ENCODE results near the gene RPL22L1.
"Not testable (repeated sequence)": the region's sequence is repeated elsewhere in the genome, so short reads cannot be mapped to it uniquely, and the experiment has no call there.

The RPL22L1 gene

GRCh38 chr3:170889630-170890029 lies 19.6 kb upstream of the RPL22L1 start:
- no peak for TF ChIP-seq CTCF (conservative IDR thresholded peaks at IDR 0.05; ENCODE audit: low read depth, low read length)
- H3K27ac ChIP-seq: no peak overlapping the region

GRCh38 chr3:170889132-170889531 lies 19.1 kb upstream of the RPL22L1 start:
- H3K4me1 ChIP-seq (ENCODE audit: low read depth, poor library complexity, severe bottlenecking): no peaks in the 10 kb centered on the region
- no peak overlapping the region for H2AFZ ChIP-seq (ENCODE audit: low read depth)
- H4K20me1 ChIP-seq (ENCODE audit: insufficient read depth): no peaks in the 10 kb centered on the region
- H3K9ac ChIP-seq: no peak overlapping the region
- no peak for TF ChIP-seq CTCF (conservative IDR thresholded peaks at IDR 0.05; ENCODE audit: low read depth, low read length)
- H3K79me2 ChIP-seq (ENCODE audit: insufficient read depth, low read depth): no peaks in the 10 kb centered on the region
- no peak overlapping the region for H3K4me2 ChIP-seq
- no peaks in the 10 kb centered on the region for H3K27me3 ChIP-seq (ENCODE audit: insufficient read depth, low read depth)
- H3K36me3 ChIP-seq (ENCODE audit: insufficient read depth): no peaks in the 10 kb centered on the region
- no peak overlapping the region for H3K27ac ChIP-seq
- no peak overlapping the region for H3K4me3 ChIP-seq (IDR thresholded peaks at IDR 0.05; ENCODE audit: insufficient read depth, low read depth, low read length)

More at GRCh38 chr3:170889630-170890029, 19.6 kb upstream of the RPL22L1 start:
- no peak overlapping the region for H3K4me3 ChIP-seq (IDR thresholded peaks at IDR 0.05; ENCODE audit: insufficient read depth, low read depth, low read length)
- H3K9ac ChIP-seq: no peak overlapping the region
- no peaks in the 10 kb centered on the region for H3K79me2 ChIP-seq (ENCODE audit: insufficient read depth, low read depth)
- H3K36me3 ChIP-seq (ENCODE audit: insufficient read depth): no peaks in the 10 kb centered on the region
- H3K4me1 ChIP-seq (ENCODE audit: low read depth, poor library complexity, severe bottlenecking): no peaks in the 10 kb centered on the region
- no peaks in the 10 kb centered on the region for H4K20me1 ChIP-seq (ENCODE audit: insufficient read depth)
- H3K27me3 ChIP-seq (ENCODE audit: insufficient read depth, low read depth): no peaks in the 10 kb centered on the region
- no peak overlapping the region for H2AFZ ChIP-seq (ENCODE audit: low read depth)
- H3K4me2 ChIP-seq: no peak overlapping the region

GRCh38 chr3:170884109-170884930 lies 14.3 kb upstream of the RPL22L1 start:
- H3K9ac ChIP-seq: not testable (repeated sequence)

GRCh38 chr3:170878688-170879087 lies 8.7 kb upstream of the RPL22L1 start:
- not testable (repeated sequence) for H3K4me2 ChIP-seq; H3K27me3 ChIP-seq (ENCODE audit: insufficient read depth, low read depth)

More at GRCh38 chr3:170884109-170884930, 14.3 kb upstream of the RPL22L1 start:
- H3K4me3 ChIP-seq (IDR thresholded peaks at IDR 0.05; ENCODE audit: insufficient read depth, low read depth, low read length); H3K79me2 ChIP-seq (ENCODE audit: insufficient read depth, low read depth); H3K27me3 ChIP-seq (ENCODE audit: insufficient read depth, low read depth); H2AFZ ChIP-seq (ENCODE audit: low read depth); H3K36me3 ChIP-seq (ENCODE audit: insufficient read depth); H3K4me1 ChIP-seq (ENCODE audit: low read depth, poor library complexity, severe bottlenecking); H3K4me2 ChIP-seq; H4K20me1 ChIP-seq (ENCODE audit: insufficient read depth); H3K27ac ChIP-seq: not testable (repeated sequence)

GRCh38 chr3:170877311-170877710 lies 7.3 kb upstream of the RPL22L1 start:
- not testable (repeated sequence) for H3K4me2 ChIP-seq; H3K4me1 ChIP-seq (ENCODE audit: low read depth, poor library complexity, severe bottlenecking); H3K4me3 ChIP-seq (IDR thresholded peaks at IDR 0.05; ENCODE audit: insufficient read depth, low read depth, low read length); H3K79me2 ChIP-seq (ENCODE audit: insufficient read depth, low read depth); H4K20me1 ChIP-seq (ENCODE audit: insufficient read depth); H3K36me3 ChIP-seq (ENCODE audit: insufficient read depth); H3K27ac ChIP-seq; H2AFZ ChIP-seq (ENCODE audit: low read depth); H3K9ac ChIP-seq; H3K27me3 ChIP-seq (ENCODE audit: insufficient read depth, low read depth)

More at GRCh38 chr3:170878688-170879087, 8.7 kb upstream of the RPL22L1 start:
- H4K20me1 ChIP-seq (ENCODE audit: insufficient read depth); H2AFZ ChIP-seq (ENCODE audit: low read depth); H3K9ac ChIP-seq; H3K4me1 ChIP-seq (ENCODE audit: low read depth, poor library complexity, severe bottlenecking); H3K36me3 ChIP-seq (ENCODE audit: insufficient read depth); H3K4me3 ChIP-seq (IDR thresholded peaks at IDR 0.05; ENCODE audit: insufficient read depth, low read depth, low read length); H3K27ac ChIP-seq; H3K79me2 ChIP-seq (ENCODE audit: insufficient read depth, low read depth): not testable (repeated sequence)

- Histone ChIP-seq H3K79me2 (ENCODE audit: insufficient read depth, low read depth) (no peaks in the 10 kb centered on the region), H2AFZ (ENCODE audit: low read depth) (no peak overlapping the region), H3K4me3 (IDR thresholded peaks at IDR 0.05; ENCODE audit: insufficient read depth, low read depth, low read length) (no peak overlapping the region), H3K27ac (no peak overlapping the region), H3K4me1 (ENCODE audit: low read depth, poor library complexity, severe bottlenecking) (no peaks in the 10 kb centered on the region), H3K9ac (no peak overlapping the region), H3K27me3 (ENCODE audit: insufficient read depth, low read depth) (no peaks in the 10 kb centered on the region), H4K20me1 (ENCODE audit: insufficient read depth) (no peaks in the 10 kb centered on the region), H3K36me3 (ENCODE audit: insufficient read depth) (no peaks in the 10 kb centered on the region), H3K4me2 (no peak overlapping the region)
- no peak for TF ChIP-seq CTCF (conservative IDR thresholded peaks at IDR 0.05; ENCODE audit: low read depth, low read length)
These were observed 6.5 kb upstream of the RPL22L1 start for GRCh38 chr3:170876537-170876936.

Measured in KMS-11 (cell line).